ENCODE measurements around the gene ECT2L. TPM values are rescaled to one million over a fixed set of nuclear protein-coding genes. Genes with fewer than 3 reads are reported as not detected.

The ECT2L gene
- total RNA-seq, 1 experiment from 2014 or later: not detected

- H3K27ac ChIP-seq (ENCODE audit: low read depth, low read length): no peak overlapping the region
- H4K20me1 ChIP-seq (ENCODE audit: insufficient read depth): no peaks in the 10 kb centered on the region
- H3K9me3 ChIP-seq (ENCODE audit: control insufficient read depth in 1 of 2, insufficient read depth in 1 of 2, low read depth in 1 of 2, low read length in 2 of 2): no peaks in the 10 kb centered on the region
- TF ChIP-seq ELF1 (IDR thresholded peaks at IDR 0.05; ENCODE audit: borderline replicate concordance, low read depth): no peak
- no peak for TF ChIP-seq ZNF274 (IDR thresholded peaks at IDR 0.05; ENCODE audit: low read depth, low read length)
- TF ChIP-seq EZH2phosphoT487 (IDR thresholded peaks at IDR 0.05; ENCODE audit: borderline replicate concordance): no peak
- TF ChIP-seq CBX3 (IDR thresholded peaks at IDR 0.05; ENCODE audit: low read depth): no peak
- TF ChIP-seq SP1 (IDR thresholded peaks at IDR 0.05; ENCODE audit: low read depth): no peak
- no peak for TF ChIP-seq TCF7L2 (IDR thresholded peaks at IDR 0.05; ENCODE audit: borderline replicate concordance, extremely low read depth, insufficient read depth, insufficient read length)
- TF ChIP-seq POLR2A (IDR thresholded peaks at IDR 0.05; ENCODE audit: borderline replicate concordance, extremely low read depth, insufficient read depth, insufficient read length): no peak
- no peak for TF ChIP-seq EZH2 (IDR thresholded peaks at IDR 0.05)
- TF ChIP-seq CTCF (IDR thresholded peaks at IDR 0.05 in 2 of 3, conservative IDR thresholded peaks at IDR 0.05 in 1 of 3; ENCODE audit: borderline replicate concordance in 1 of 3, insufficient read depth in 1 of 3, low read depth in 2 of 3, low read length in 2 of 3): no peak
- TF ChIP-seq FOSL1 (IDR thresholded peaks at IDR 0.05; ENCODE audit: low read depth): no peak
- TF ChIP-seq SRF (IDR thresholded peaks at IDR 0.05; ENCODE audit: low read depth): no peak
- no peak for TF ChIP-seq EGR1 (IDR thresholded peaks at IDR 0.05; ENCODE audit: low read depth)
- no peak for TF ChIP-seq YY1 (IDR thresholded peaks at IDR 0.05; ENCODE audit: extremely low read depth, insufficient replicate concordance, low read depth, low read length)
- BruUV-seq (replicated peaks): no TSS peak
- H3K27me3 ChIP-seq (ENCODE audit: insufficient read depth, low read length): no peaks in the 10 kb centered on the region
- no peak for DNase-seq (ENCODE audit: low read depth, low spot score)
- no peak overlapping the region for H3K4me3 ChIP-seq (replicated peaks in 1 of 2; ENCODE audit: low read depth in 1 of 2, low read length in 2 of 2)
- H3K4me2 ChIP-seq (ENCODE audit: low read length): no peak overlapping the region
- no peaks in the 10 kb centered on the region for H3K79me2 ChIP-seq (ENCODE audit: insufficient read depth, low read length)
- no peak for ATAC-seq
- H3K36me3 ChIP-seq (ENCODE audit: control insufficient read depth in 1 of 2, insufficient read depth in 2 of 2, low read length in 2 of 2): no peaks in the 10 kb centered on the region
- intact Hi-C loops (cut with micrococcal nuclease): no loop called here
- POLR2A ChIA-PET: no interaction called here
- CTCF ChIA-PET: interaction anchor here (3.8 kb wide), 1 partner anchor 550 kb away, joined by 35 read pairs; no protein-coding TSS in a partner anchor
- no peak overlapping the region for H2AFZ ChIP-seq (ENCODE audit: low read depth, low read length, poor library complexity, severe bottlenecking)
- H3K4me1 ChIP-seq (ENCODE audit: control insufficient read depth in 1 of 2, insufficient read depth in 2 of 2, low read length in 2 of 2): peaks cover 23 to 32% of the 10 kb centered on the region in 2 experiments
- RAD21 ChIA-PET (ENCODE audit: low non-redundant PET in 1 of 2, low total read pairs in 2 of 2, uncharacterized antibody in 2 of 2, unreplicated experiment in 2 of 2): no interaction called here
- H3K9ac ChIP-seq (ENCODE audit: low read length): no peak overlapping the region
- no peaks in the 10 kb centered on the region for H3K9me2 ChIP-seq (ENCODE audit: insufficient read depth)
Measured at GRCh38 chr6:138814179-138814834, 18.4 kb downstream of the ECT2L start.
